SK-N-SH (cell line): ENCODE measurements around the gene INSRR. TPM values are rescaled to one million over a fixed set of nuclear protein-coding genes. Genes with fewer than 3 reads are reported as not detected.

ENCODE experiments used
- CTCF ChIA-PET: fragments of 300-600, 350-600 bp; formaldehyde crosslinking; extraction: SDS; loops from one replicate; lab custom pipeline; 2021; lab: Yijun Ruan, JAX
- POLR2A ChIA-PET: fragments of 350-600 bp; sonication (Branson Sonifier 250); formaldehyde crosslinking; extraction: SDS; loops from one replicate; lab custom pipeline; 2020; ENCODE audit warnings: antibody characterized with exemption, inconsistent platforms; lab: Yijun Ruan, JAX
- DNase-seq: peaks from one replicate; pipeline ENCODE4 v3.0.0; 2012
- H2AFZ ChIP-seq: fragments of 200-600 bp; sonication (generic); 2 replicates; pipeline ENCODE4 v1.8.1; 2016; ENCODE audit warnings: antibody characterized with exemption, mild to moderate bottlenecking, low read depth
- H3F3A ChIP-seq: fragments of 200-600 bp; sonication (generic); replicated peaks from 2 replicates; pipeline ENCODE3; 2016; ENCODE audit warnings: antibody characterized with exemption, mild to moderate bottlenecking; ENCODE audit not compliant: insufficient read depth
- H3K27ac ChIP-seq, 2 experiments: fragments of 200-500 bp in 1 of 2; fragments of 200-600 bp in 1 of 2; sonication (Bioruptor generic) in 1 of 2; sonication (generic), shearing (Covaris generic) in 1 of 2; 2 replicates each; pipeline versions ENCODE4 v1.5.1 to v1.6.1; 2014 to 2016; ENCODE audit warnings: low read depth in 2 of 2, inconsistent platforms in 1 of 2, low read length in 1 of 2, mild to moderate bottlenecking in 1 of 2, mixed read lengths in 1 of 2
- H3K27me3 ChIP-seq: fragments of 200-600 bp; sonication (generic), shearing (Covaris generic); 2 replicates; pipeline ENCODE4 v1.6.1; 2016; ENCODE audit warnings: mixed run types; ENCODE audit not compliant: insufficient read depth
- H3K36me3 ChIP-seq, 2 experiments: fragments of 200-500 bp in 1 of 2; fragments of 200-600 bp in 1 of 2; sonication (Bioruptor generic) in 1 of 2; sonication (generic) in 1 of 2; replicated peaks in 1 of 2; 2 replicates each; pipeline versions ENCODE3 to v1.5.1; 2014 to 2016; ENCODE audit warnings: low read length in 1 of 2, mild to moderate bottlenecking in 1 of 2; ENCODE audit not compliant: insufficient read depth in 2 of 2, control insufficient read depth in 1 of 2
- H3K4me1 ChIP-seq, 2 experiments: fragments of 200-500 bp in 1 of 2; fragments of 200-600 bp in 1 of 2; sonication (Bioruptor generic) in 1 of 2; sonication (generic), shearing (Covaris generic) in 1 of 2; 2 replicates each; pipeline versions ENCODE4 v1.5.1 to v1.6.1; 2014 to 2016; ENCODE audit warnings: low read depth in 1 of 2, low read length in 1 of 2, mixed run types in 1 of 2; ENCODE audit not compliant: insufficient read depth in 2 of 2, control insufficient read depth in 1 of 2
- H3K4me2 ChIP-seq: fragments of 200-600 bp; sonication (generic), shearing (Covaris generic); 2 replicates; pipeline ENCODE4 v1.6.1; 2017; ENCODE audit warnings: mixed run types
- H3K4me3 ChIP-seq, 2 experiments: fragments of 200-500 bp in 1 of 2; fragments of 200-600 bp in 1 of 2; sonication (Bioruptor generic) in 1 of 2; sonication (generic), shearing (Covaris generic) in 1 of 2; 2 replicates each; pipeline versions ENCODE4 v1.5.1 to v1.8.1; 2014 to 2016; ENCODE audit warnings: low read depth in 2 of 2, inconsistent platforms in 1 of 2, low read length in 1 of 2, mild to moderate bottlenecking in 1 of 2, mixed read lengths in 1 of 2, moderate library complexity in 1 of 2
- H3K79me2 ChIP-seq: fragments of 200-600 bp; sonication (generic); 2 replicates; pipeline ENCODE4 v1.8.1; 2017; ENCODE audit warnings: mild to moderate bottlenecking; ENCODE audit not compliant: insufficient read depth
- H3K9ac ChIP-seq: fragments of 200-600 bp; sonication (generic); 2 replicates; pipeline ENCODE4 v1.6.1; 2017; ENCODE audit warnings: mixed run types
- H3K9me2 ChIP-seq: fragments of 200-600 bp; sonication (generic); 2 replicates; pipeline ENCODE4 v1.6.1; 2017; ENCODE audit warnings: mixed run types
- H3K9me3 ChIP-seq: fragments of 200-600 bp; sonication (generic); 2 replicates; pipeline ENCODE4 v1.6.1; 2017; ENCODE audit warnings: mixed run types, mild to moderate bottlenecking, moderate library complexity
- H4K20me1 ChIP-seq: fragments of 200-600 bp; sonication (generic); 2 replicates; pipeline ENCODE4 v1.6.1; 2017; ENCODE audit warnings: mild to moderate bottlenecking, mixed run types; ENCODE audit not compliant: insufficient read depth
- CHD2 ChIP-seq: fragments of 150-350 bp; IDR thresholded peaks from 2 replicates; pipeline ENCODE4 v1.6.1; 2018; ENCODE audit warnings: low read length; ENCODE audit not compliant: partially characterized antibody
- CTCF ChIP-seq: fragments of 200-600 bp; sonication (generic); IDR thresholded peaks from 2 replicates; pipeline ENCODE4 v1.6.1; 2017; ENCODE audit warnings: antibody characterized with exemption, mild to moderate bottlenecking, moderate library complexity
- ELF1 ChIP-seq: IDR thresholded peaks from 2 replicates; pipeline ENCODE4 v1.4.0; 2012
- EP300 ChIP-seq, 2 experiments: IDR thresholded peaks; 2 replicates each; pipeline versions ENCODE4 v1.4.0 to v1.6.1; 2012; ENCODE audit warnings: borderline replicate concordance in 1 of 2, low read depth in 1 of 2, low read length in 1 of 2
- FOSL2 ChIP-seq: IDR thresholded peaks from 2 replicates; pipeline ENCODE4 v1.4.0; 2012; ENCODE audit warnings: low read depth, mild to moderate bottlenecking, moderate library complexity, borderline replicate concordance
- FOXM1 ChIP-seq: IDR thresholded peaks from 2 replicates; pipeline ENCODE4 v1.4.0; 2012; ENCODE audit warnings: low read depth, mild to moderate bottlenecking
- GABPA ChIP-seq: IDR thresholded peaks from 2 replicates; pipeline ENCODE4 v1.4.0; 2012; ENCODE audit warnings: low read depth, mild to moderate bottlenecking
- JUND ChIP-seq: IDR thresholded peaks from 2 replicates; pipeline ENCODE4 v1.4.0; 2012
- MAX ChIP-seq: IDR thresholded peaks from 2 replicates; pipeline ENCODE4 v1.4.0; 2012; ENCODE audit warnings: low read depth
- MEF2A ChIP-seq: IDR thresholded peaks from 2 replicates; pipeline ENCODE4 v1.4.0; 2012; ENCODE audit warnings: low read depth, borderline replicate concordance
- MXI1 ChIP-seq: IDR thresholded peaks from 2 replicates; pipeline ENCODE4 v1.6.1; 2012; ENCODE audit warnings: mild to moderate bottlenecking, low read depth, low read length, improper control_type of control experiment
- NRF1 ChIP-seq: IDR thresholded peaks from 2 replicates; pipeline ENCODE4 v1.6.1; 2012; ENCODE audit warnings: low read depth, mild to moderate bottlenecking, low read length
- RAD21 ChIP-seq: IDR thresholded peaks from 2 replicates; pipeline ENCODE4 v1.6.1; 2012; ENCODE audit warnings: mild to moderate bottlenecking, low read length
- REST ChIP-seq: IDR thresholded peaks from 2 replicates; pipeline ENCODE4 v1.6.1; 2012; ENCODE audit warnings: mild to moderate bottlenecking, low read depth, low read length, moderate library complexity
- RXRA ChIP-seq: IDR thresholded peaks from 2 replicates; pipeline ENCODE4 v1.4.0; 2012; ENCODE audit warnings: low read depth, mild to moderate bottlenecking, borderline replicate concordance
- SIN3A ChIP-seq: IDR thresholded peaks from 2 replicates; pipeline ENCODE4 v1.6.1; 2012; ENCODE audit warnings: low read depth, mild to moderate bottlenecking, low read length, moderate library complexity, borderline replicate concordance
- TCF12 ChIP-seq: IDR thresholded peaks from 2 replicates; pipeline ENCODE4 v1.4.0; 2012
- USF1 ChIP-seq: IDR thresholded peaks from 2 replicates; pipeline ENCODE4 v1.4.0; 2012; ENCODE audit warnings: low read depth, borderline replicate concordance
- USF2 ChIP-seq: fragments of 150-350 bp; IDR thresholded peaks from 2 replicates; pipeline ENCODE4 v1.6.1; 2017; ENCODE audit warnings: antibody characterized with exemption, low read length, low read depth, borderline replicate concordance
- ZBTB33 ChIP-seq: IDR thresholded peaks from 2 replicates; pipeline ENCODE4 v1.4.0; 2012; ENCODE audit warnings: low read depth, borderline replicate concordance
- WGBS: methylation state at CpG from one replicate; pipeline ENCODE4 v1.1.6; 2017; ENCODE audit warnings: low lambda C conversion rate; 5-methylcytosine and 5-hydroxymethylcytosine counted together
- polyA plus RNA-seq, 3 experiments: library from polyadenylated mRNA; depleted of rRNA; stranded (reverse); fragments of >200 nt; gene quantifications; 2 replicates each; pipeline ENCODE4 v1.2.3, GENCODE V29; 2012

Gene INSRR
- polyA plus RNA-seq, 1 of the 3 experiments (the other 2 are of a cell fraction) = 0.20 TPM

- TF ChIP-seq ZBTB33 (no peak), FOSL2 (no peak), NRF1 (no peak), CTCF (no peak), FOXM1 (no peak), MAX (no peak)
Measured at GRCh38 chr1:156840898-156841279, 18.0 kb downstream of the INSRR start (continued).

- POLR2A ChIA-PET = interaction anchor here (1.3 to 5.8 kb wide), 2 partner anchors 18 to 20 kb away, joined by 4 to 38 read pairs; partner anchors contain the start of genes INSRR and NTRK1
- CTCF ChIA-PET = interaction anchor here (1.1 to 12.8 kb wide), 8 partner anchors 14 to 115 kb away, joined by 4 to 476 read pairs (median 48); partner anchors contain the start of genes INSRR, NTRK1 and PEAR1
- TF ChIP-seq TCF12 = no peak
- no peak for TF ChIP-seq USF1
- TF ChIP-seq RAD21 = no peak
- TF ChIP-seq MXI1 = no peak
- no peak for TF ChIP-seq SIN3A
- no peak for TF ChIP-seq REST
- TF ChIP-seq JUND = no peak
- no peak for TF ChIP-seq RXRA
- TF ChIP-seq ZBTB33 = no peak
- no peak for TF ChIP-seq USF2
- no peak for TF ChIP-seq CHD2
- TF ChIP-seq GABPA = no peak
- no peak for TF ChIP-seq EP300 (IDR thresholded peaks at IDR 0.05; ENCODE audit: borderline replicate concordance in 1 of 2, low read depth in 1 of 2, low read length in 1 of 2)
- TF ChIP-seq ELF1 = no peak
- TF ChIP-seq MEF2A = no peak
Measured at GRCh38 chr1:156840186-156840897, 18.6 kb downstream of the INSRR start.

More at GRCh38 chr1:156840186-156840897, 18.6 kb downstream of the INSRR start:
- no peaks in the 10 kb centered on the region for H3K9me3 ChIP-seq
- no peak overlapping the region for H3K4me2 ChIP-seq
- H3F3A ChIP-seq = no peaks in the 10 kb centered on the region
- H3K9me2 ChIP-seq = no peaks in the 10 kb centered on the region
- no peak for DNase-seq
- no peaks in the 10 kb centered on the region; the same call in 1 of the 2 replicates for H3K27me3 ChIP-seq
- no peaks in the 10 kb centered on the region for H4K20me1 ChIP-seq
- no peaks in the 10 kb centered on the region for H3K36me3 ChIP-seq
- H3K9ac ChIP-seq = no peak overlapping the region
- H2AFZ ChIP-seq = no peak overlapping the region
- H3K4me1 ChIP-seq = peaks cover 0 to 42% of the 10 kb centered on the region in 2 experiments; a peak in 2 of 4 replicates
- no peak overlapping the region for H3K4me3 ChIP-seq
- H3K27ac ChIP-seq = peak overlapping the region in 1 of 2 experiments; percentile 43; a peak in 1 of 4 replicates
- WGBS = 60% methylated on average over 8 of the region's 8 CpGs
- no peaks in the 10 kb centered on the region for H3K79me2 ChIP-seq
